Testis (tissue), 2 donors: ENCODE results near the gene NRARP.

Source experiments
- CTCF ChIP-seq, 3 experiments: fragments of 450-650 bp in 2 of 3; fragments of 200-600 bp in 1 of 3; sonication (generic) in 1 of 3; IDR thresholded peaks; one replicate each; pipeline ENCODE4 v1.5.1; 2016 to 2019; ENCODE audit warnings: antibody characterized with exemption in 3 of 3, mild to moderate bottlenecking in 2 of 3, moderate library complexity in 1 of 3
- POLR2A ChIP-seq: fragments of 450-650 bp; IDR thresholded peaks from one replicate; pipeline ENCODE4 v1.6.1; 2017; ENCODE audit warnings: antibody characterized with exemption, mild to moderate bottlenecking, moderate library complexity

- TF ChIP-seq POLR2A, result no peak
- no peak for TF ChIP-seq CTCF (IDR thresholded peaks at IDR 0.05)
Measured at GRCh38 chr9:137298401-137299202, 3.5 kb downstream of the NRARP start.
